OCI-LY7 (cell line): Measurements from ENCODE around the gene IL32. TPM values are rescaled to one million over a fixed set of nuclear protein-coding genes. Genes with fewer than 3 reads are reported as not detected.

Source experiments
- BruUV-seq: library from RNA; stranded (reverse); fragments of 400-500 nt; replicated peaks from 2 replicates; lab custom pipeline; 2021; lab: Mats Ljungman, UMichigan
- CTCF ChIA-PET: fragments of 300-600 bp; sonication (Branson Sonifier 250); formaldehyde crosslinking; loops from one replicate; lab custom pipeline; 2022; ENCODE audit warnings: antibody characterized with exemption; ENCODE audit not compliant: unreplicated experiment; lab: Charles Lee
- POLR2A ChIA-PET: fragments of 300-600 bp; sonication (Branson Sonifier 250); formaldehyde crosslinking; loops from one replicate; lab custom pipeline; 2022; ENCODE audit warnings: antibody characterized with exemption; lab: Charles Lee
- DNase-seq: peaks from one replicate; pipeline ENCODE4 v3.0.0-alpha.2; 2015; ENCODE audit warnings: low spot score
- H2AFZ ChIP-seq: fragments of 200-600 bp; sonication (generic), shearing (Covaris generic); 2 replicates; pipeline ENCODE4 v1.6.1; 2014; ENCODE audit warnings: mild to moderate bottlenecking, antibody characterized with exemption, low read length, moderate library complexity
- H3K27ac ChIP-seq: fragments of 200-600 bp; sonication (generic); 2 replicates; pipeline ENCODE4 v1.5.1; 2014; ENCODE audit warnings: mixed run types, low read depth, mild to moderate bottlenecking, moderate library complexity, low read length, inconsistent platforms; ENCODE audit not compliant: poor library complexity, severe bottlenecking
- H3K36me3 ChIP-seq: fragments of 200-600 bp; sonication (generic); 2 replicates; pipeline ENCODE4 v1.6.1; 2014; ENCODE audit warnings: mild to moderate bottlenecking, antibody characterized with exemption, low read length, moderate library complexity, mixed read lengths; ENCODE audit not compliant: insufficient read depth
- H3K4me1 ChIP-seq: fragments of 200-600 bp; sonication (generic); 2 replicates; pipeline ENCODE4 v1.5.1; 2014; ENCODE audit warnings: mild to moderate bottlenecking, low read length; ENCODE audit not compliant: insufficient read depth, poor library complexity, severe bottlenecking
- H3K4me2 ChIP-seq: fragments of 200-600 bp; sonication (generic); 2 replicates; pipeline ENCODE4 v1.6.1; 2014; ENCODE audit warnings: mild to moderate bottlenecking, low read length
- H3K4me3 ChIP-seq: fragments of 200-600 bp; sonication (generic); 2 replicates; pipeline ENCODE4 v1.5.1; 2014; ENCODE audit warnings: mild to moderate bottlenecking, low read depth, low read length; ENCODE audit not compliant: poor library complexity, severe bottlenecking
- H3K79me2 ChIP-seq: fragments of 200-600 bp; sonication (generic); 2 replicates; pipeline ENCODE4 v1.6.1; 2016; ENCODE audit warnings: low read depth, mild to moderate bottlenecking, low read length, moderate library complexity, mixed read lengths; ENCODE audit not compliant: insufficient read depth
- H3K9me2 ChIP-seq: fragments of 200-600 bp; sonication (generic); 2 replicates; pipeline ENCODE4 v1.6.1; 2016; ENCODE audit warnings: mild to moderate bottlenecking, low read length, mixed read lengths; ENCODE audit not compliant: insufficient read depth
- H3K9me3 ChIP-seq: fragments of 200-600 bp; sonication (generic); 2 replicates; pipeline ENCODE4 v1.6.1; 2014; ENCODE audit warnings: mild to moderate bottlenecking, mixed run types, low read length, mixed read lengths
- H4K20me1 ChIP-seq: fragments of 200-600 bp; sonication (generic); 2 replicates; pipeline ENCODE4 v1.6.1; 2014; ENCODE audit warnings: mild to moderate bottlenecking, antibody characterized with exemption, low read length, moderate library complexity, mixed read lengths; ENCODE audit not compliant: insufficient read depth
- EZH2phosphoT487 ChIP-seq: fragments of 200-600 bp; sonication (generic); IDR thresholded peaks from 2 replicates; pipeline ENCODE4 v1.6.1; 2018; ENCODE audit warnings: low read depth, borderline replicate concordance, mild to moderate bottlenecking, mixed run types, antibody characterized with exemption, low read length, moderate library complexity, mixed read lengths
- intact Hi-C: fragments of 100-400 bp; cut with micrococcal nuclease; formaldehyde crosslinking; loops from one replicate; pipeline ENCODE4 v1.10.0; 2022; ENCODE audit not compliant: unreplicated experiment
- total RNA-seq, 2 experiments: library from RNA; depleted of rRNA in 1 of 2; stranded (reverse); fragments of >200 nt in 1 of 2; shearing (Covaris generic) in 1 of 2; gene quantifications; 2 replicates each; pipeline ENCODE4 v1.2.3, GENCODE V29; 2014 to 2022
- TF ChIP-seq, protein P1 (sequence below): fragments of 200-600 bp; sonication (generic); conservative IDR thresholded peaks from 2 replicates; pipeline ENCODE4 v1.5.1; 2014; ENCODE audit warnings: mild to moderate bottlenecking, antibody characterized with exemption, low read length, moderate library complexity, mixed read lengths

The IL32 gene
- total RNA-seq, 2 experiments from 2014 or later = not detected

DNA sequence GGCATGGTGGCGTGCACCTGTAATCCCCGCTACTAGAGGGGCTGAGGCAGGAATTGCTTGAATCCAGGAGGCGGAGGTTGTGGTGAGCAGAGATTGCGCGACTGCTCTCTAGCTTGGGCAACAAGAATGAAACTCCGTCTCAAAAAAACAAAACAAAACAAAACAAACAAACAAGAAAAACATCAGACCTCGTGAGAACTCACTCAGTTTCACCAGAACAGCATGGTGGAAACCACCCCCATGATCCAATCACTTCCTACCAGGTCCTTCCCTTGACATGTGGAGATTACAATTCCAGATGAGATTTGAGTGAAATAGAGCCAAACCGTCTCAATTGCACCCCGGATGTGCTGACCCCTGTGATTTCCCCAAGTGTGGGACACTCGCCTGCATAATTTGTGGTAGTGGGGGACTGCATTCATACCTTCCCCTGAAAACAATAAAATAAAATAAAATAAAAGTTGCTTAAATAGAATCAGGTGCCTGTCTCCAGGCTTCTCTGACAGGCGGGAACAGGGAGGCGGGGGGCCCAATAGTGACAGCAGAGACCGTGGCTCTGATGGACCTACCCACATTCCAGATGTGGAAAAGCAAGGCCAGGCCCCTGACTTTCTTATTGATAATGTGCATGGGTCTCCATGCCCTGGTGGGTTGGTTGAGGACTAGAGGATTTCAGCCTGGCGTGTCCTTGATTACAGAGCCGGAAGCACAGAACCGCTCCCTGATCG is 20.6 kb downstream of the IL32 start:
- intact Hi-C loops = no loop called here
- BruUV-seq = no TSS peak
- CTCF ChIA-PET = no interaction called here
- no peak overlapping the region for H3K4me2 ChIP-seq
- no peaks in the 10 kb centered on the region for H4K20me1 ChIP-seq
- H3K9me3 ChIP-seq = no peaks in the 10 kb centered on the region
- H3K4me3 ChIP-seq = no peak overlapping the region
- no peak for DNase-seq
- no peaks in the 10 kb centered on the region for H3K9me2 ChIP-seq
- H3K36me3 ChIP-seq = no peaks in the 10 kb centered on the region
- POLR2A ChIA-PET = interaction anchor here (1.3 kb wide), 1 partner anchor 10 kb away, joined by 3 read pairs; no protein-coding TSS in a partner anchor
- no peak overlapping the region for H3K27ac ChIP-seq
- no peaks in the 10 kb centered on the region for H3K79me2 ChIP-seq
- H2AFZ ChIP-seq = no peak overlapping the region
- no peaks in the 10 kb centered on the region for H3K4me1 ChIP-seq
- TF ChIP-seq, protein P1, sequence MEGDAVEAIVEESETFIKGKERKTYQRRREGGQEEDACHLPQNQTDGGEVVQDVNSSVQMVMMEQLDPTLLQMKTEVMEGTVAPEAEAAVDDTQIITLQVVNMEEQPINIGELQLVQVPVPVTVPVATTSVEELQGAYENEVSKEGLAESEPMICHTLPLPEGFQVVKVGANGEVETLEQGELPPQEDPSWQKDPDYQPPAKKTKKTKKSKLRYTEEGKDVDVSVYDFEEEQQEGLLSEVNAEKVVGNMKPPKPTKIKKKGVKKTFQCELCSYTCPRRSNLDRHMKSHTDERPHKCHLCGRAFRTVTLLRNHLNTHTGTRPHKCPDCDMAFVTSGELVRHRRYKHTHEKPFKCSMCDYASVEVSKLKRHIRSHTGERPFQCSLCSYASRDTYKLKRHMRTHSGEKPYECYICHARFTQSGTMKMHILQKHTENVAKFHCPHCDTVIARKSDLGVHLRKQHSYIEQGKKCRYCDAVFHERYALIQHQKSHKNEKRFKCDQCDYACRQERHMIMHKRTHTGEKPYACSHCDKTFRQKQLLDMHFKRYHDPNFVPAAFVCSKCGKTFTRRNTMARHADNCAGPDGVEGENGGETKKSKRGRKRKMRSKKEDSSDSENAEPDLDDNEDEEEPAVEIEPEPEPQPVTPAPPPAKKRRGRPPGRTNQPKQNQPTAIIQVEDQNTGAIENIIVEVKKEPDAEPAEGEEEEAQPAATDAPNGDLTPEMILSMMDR = no peak
- TF ChIP-seq EZH2phosphoT487 = no peak

DNA sequence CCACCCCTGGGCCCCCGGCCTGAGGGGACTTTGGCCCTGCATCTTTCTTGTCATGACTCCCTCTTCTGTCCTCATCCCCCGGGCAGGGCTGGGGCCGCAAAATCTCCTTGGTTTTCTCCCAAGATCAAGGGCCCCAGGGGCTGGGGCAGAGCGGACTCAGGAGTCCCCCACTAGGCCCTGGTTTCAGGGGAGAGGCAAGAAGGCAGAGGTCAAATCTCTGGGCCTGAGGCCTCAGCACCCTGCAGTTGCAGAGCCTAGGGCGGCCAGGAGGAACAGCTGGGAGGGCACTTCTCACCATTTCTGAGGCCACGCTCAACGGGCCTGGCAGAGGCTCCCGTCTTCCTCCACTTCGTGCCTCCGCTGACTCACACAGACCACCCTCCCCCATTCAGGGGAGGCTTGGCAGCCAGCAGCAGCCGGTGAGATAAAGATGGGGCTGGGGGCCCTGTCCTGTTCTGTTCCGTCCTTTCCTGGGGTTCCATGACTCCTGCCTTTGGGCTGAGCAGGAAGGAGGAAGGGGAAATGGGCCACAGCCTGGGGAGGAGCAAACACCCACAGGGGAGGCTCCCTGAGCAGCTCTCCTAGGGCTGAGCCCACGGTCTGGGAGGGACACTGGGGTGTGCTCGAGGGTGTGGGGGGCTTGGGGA is 21.3 kb downstream of the IL32 start:
- Histone ChIP-seq H2AFZ (no peak overlapping the region), H3K4me1 (no peaks in the 10 kb centered on the region), H3K27ac (no peak overlapping the region), H3K9me3 (no peaks in the 10 kb centered on the region), H3K36me3 (no peaks in the 10 kb centered on the region), H3K4me2 (no peak overlapping the region), H3K9me2 (no peaks in the 10 kb centered on the region), H3K79me2 (no peaks in the 10 kb centered on the region), H4K20me1 (no peaks in the 10 kb centered on the region), H3K4me3 (no peak overlapping the region)
- CTCF ChIA-PET = no interaction called here
- intact Hi-C loops = no loop called here
- TF ChIP-seq EZH2phosphoT487 = no peak
- TF ChIP-seq, protein P1 = no peak
- DNase-seq = no peak
- BruUV-seq = no TSS peak
- POLR2A ChIA-PET = no interaction called here
